HG03571 (cell line): Measurements from ENCODE around the gene HECW1.
"Not testable (repeated sequence)": the region's sequence is repeated elsewhere in the genome, so short reads cannot be mapped to it uniquely, and the experiment has no call there.

Experiments used
- ATAC-seq: cut with Tn5 transposase; IDR thresholded peaks from one replicate; pipeline ENCODE4 v1.9.1; 2021; ENCODE audit not compliant: unreplicated experiment

Gene HECW1

GRCh38 chr7:43560742-43561330 is 448.4 kb downstream of the HECW1 start:
- ATAC-seq: no peak

- ATAC-seq: no peak
Measured at GRCh38 chr7:43562383-43562782, 449.9 kb downstream of the HECW1 start.

GRCh38 chr7:43565786-43566185 is 453.3 kb downstream of the HECW1 start:
- no peak for ATAC-seq

GRCh38 chr7:43568529-43568928 is 456.1 kb downstream of the HECW1 start:
- ATAC-seq: no peak

- ATAC-seq: no peak
Measured at GRCh38 chr7:43569424-43569823, 457.0 kb downstream of the HECW1 start.

GRCh38 chr7:43570688-43571365 is 458.4 kb downstream of the HECW1 start:
- ATAC-seq: no peak

- no peak for ATAC-seq
Measured at GRCh38 chr7:43572516-43573049, 460.1 kb downstream of the HECW1 start.

- ATAC-seq: not testable (repeated sequence)
Measured at GRCh38 chr7:43573832-43574231, 461.4 kb downstream of the HECW1 start.

GRCh38 chr7:43575506-43575905 is 463.1 kb downstream of the HECW1 start:
- no peak for ATAC-seq

- no peak for ATAC-seq
Measured at GRCh38 chr7:43576241-43576640, 463.8 kb downstream of the HECW1 start.

- no peak for ATAC-seq
Measured at GRCh38 chr7:43577485-43577951, 465.1 kb downstream of the HECW1 start.

- peak; percentile 74 for ATAC-seq
Measured at GRCh38 chr7:43582503-43583423, 470.3 kb downstream of the HECW1 start, which contains the start of gene STK17A. Gene STK17A (plus strand): TSS chr7:43583108. CDS start chr7:43583244, 136 bp downstream.

- ATAC-seq: peak; percentile 16
Measured at GRCh38 chr7:43583424-43584194, 471.2 kb downstream of the HECW1 start.

GRCh38 chr7:43584195-43584586 is 471.7 kb downstream of the HECW1 start:
- no peak for ATAC-seq

- not testable (repeated sequence) for ATAC-seq
Measured at GRCh38 chr7:43584733-43585132, 472.3 kb downstream of the HECW1 start.

- ATAC-seq: no peak
Measured at GRCh38 chr7:43585562-43585961, 473.1 kb downstream of the HECW1 start.

- no peak for ATAC-seq
Measured at GRCh38 chr7:43586251-43586900, 473.9 kb downstream of the HECW1 start.

GRCh38 chr7:43588477-43589132 is 476.2 kb downstream of the HECW1 start:
- no peak for ATAC-seq

- no peak for ATAC-seq
Measured at GRCh38 chr7:43589133-43589478, 476.7 kb downstream of the HECW1 start.

GRCh38 chr7:43589728-43590127 is 477.3 kb downstream of the HECW1 start:
- ATAC-seq: no peak
